ENCODE results near the gene PLEKHA8. TPM values are rescaled to one million over a fixed set of nuclear protein-coding genes. Genes with fewer than 3 reads are reported as not detected.

PLEKHA8 gene
- total and polyA plus RNA-seq, 2 of the 8 experiments (the other 6 are each of a cell fraction or from before 2014, with no cell fraction given), result 10.7 to 44.0 TPM

DNA sequence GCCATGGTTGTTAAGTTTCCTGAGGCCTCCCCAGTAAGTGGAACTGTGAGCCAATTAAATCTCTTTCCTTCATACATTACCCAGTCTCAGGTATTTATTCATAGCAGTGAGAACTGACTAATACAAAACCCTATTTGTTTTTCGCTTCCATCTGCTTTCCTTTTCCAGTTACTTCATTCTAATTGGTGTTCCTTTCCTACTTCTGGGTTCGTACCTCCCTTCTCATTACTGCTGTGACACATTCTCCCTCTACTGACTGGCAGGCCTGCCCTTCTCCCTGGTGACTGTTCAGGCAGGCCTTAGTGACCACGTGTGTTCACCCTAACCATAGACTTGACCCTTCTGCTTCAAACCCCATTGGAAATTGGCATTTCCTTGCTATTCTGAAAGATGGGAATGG is 144.2 kb downstream of the PLEKHA8 start:
- Histone ChIP-seq H2AFZ (ENCODE audit: low read length) (no peak overlapping the region), H3K4ac (replicated peaks; ENCODE audit: insufficient read length, low read depth, low read length) (no peak overlapping the region), H3K56ac (replicated peaks; ENCODE audit: insufficient read length, low read depth, low read length) (no peak overlapping the region), H2BK5ac (ENCODE audit: low read depth, low read length) (no peak overlapping the region), H3K79me2 (ENCODE audit: control insufficient read depth in 1 of 2, insufficient read depth in 2 of 2, low read length in 2 of 2) (no peaks in the 10 kb centered on the region), H3K79me1 (ENCODE audit: low read depth, low read length) (no peaks in the 10 kb centered on the region), H3K18ac (ENCODE audit: extremely low read depth, low read length) (no peak overlapping the region), H4K91ac (replicated peaks; ENCODE audit: insufficient read length, low read length) (no peak overlapping the region), H2BK12ac (ENCODE audit: low read depth, low read length) (peak overlapping the region; percentile 19; the same call in 1 of the 2 replicates), H3K14ac (ENCODE audit: insufficient read length) (no peak overlapping the region), H3K4me3 (ENCODE audit: extremely low read depth in 1 of 4, insufficient read depth in 2 of 4, low read depth in 3 of 4, low read length in 4 of 4) (no peak overlapping the region), H3K9me3 (ENCODE audit: insufficient read depth in 2 of 2, low read depth in 1 of 2, low read length in 1 of 2) (no peaks in the 10 kb centered on the region), H2BK20ac (ENCODE audit: low read length) (0 out of 2 replicates have a peak overlapping the region, but pooled peaks have one; percentile 22), H4K5ac (ENCODE audit: insufficient read length, low read depth, low read length) (no peak overlapping the region), H3K36me3 (ENCODE audit: control insufficient read depth in 2 of 4, insufficient read depth in 4 of 4, low read length in 3 of 4) (no peaks in the 10 kb centered on the region), H3K27ac (ENCODE audit: low read depth, low read length) (no peak overlapping the region), H3K4me2 (ENCODE audit: insufficient read depth in 1 of 2, low read depth in 2 of 2, low read length in 2 of 2) (no peak overlapping the region), H4K8ac (ENCODE audit: extremely low read depth, insufficient read depth, low read length) (no peak overlapping the region), H3K4me1 (replicated peaks in 1 of 4; ENCODE audit: control insufficient read depth in 3 of 4, insufficient read depth in 4 of 4, low read length in 3 of 4) (peaks cover 8 to 21% (median 19%) of the 10 kb centered on the region in 4 experiments), H2BK120ac (replicated peaks; ENCODE audit: low read depth, low read length) (no peak overlapping the region), H2AK5ac (ENCODE audit: low read depth, low read length) (no peak overlapping the region), H4K20me1 (replicated peaks in 1 of 2; ENCODE audit: control insufficient read depth in 1 of 2, insufficient read depth in 2 of 2, low read length in 2 of 2) (peaks cover 0 to 2% of the 10 kb centered on the region in 2 experiments), H3K23me2 (ENCODE audit: low read depth, low read length) (no peaks in the 10 kb centered on the region), H3K9ac (replicated peaks in 1 of 4; ENCODE audit: extremely low read depth in 1 of 4, low read depth in 3 of 4, low read length in 3 of 4) (no peak overlapping the region), H3K27me3 (replicated peaks in 1 of 4; ENCODE audit: control insufficient read depth in 3 of 4, extremely low read depth in 1 of 4, insufficient read depth in 3 of 4, low read length in 3 of 4) (peaks cover 0 to 11% (median 6%) of the 10 kb centered on the region in 4 experiments; a peak in 5 of 7 replicates), H3K23ac (ENCODE audit: insufficient read length) (no peak overlapping the region), H2BK15ac (ENCODE audit: low read length) (no peak overlapping the region; the same call in 1 of the 2 replicates)
- ChIA-PET CTCF (ENCODE audit: partially characterized antibody) (interaction anchor here (1.0 to 7.3 kb wide), 5 partner anchors 9 to 392 kb away, joined by 3 to 45 read pairs (median 4); no protein-coding TSS in a partner anchor), POLR2A (ENCODE audit: partially characterized antibody) (no interaction called here)
- DNase-seq (ENCODE audit: low read depth in 1 of 2, low spot score in 2 of 2) (no peak), FAIRE-seq (no peak)
- WGBS, 2 experiments (ENCODE audit: extremely low coverage in 1 of 2, insufficient coverage in 1 of 2, insufficient read length in 1 of 2, insufficient replicate concordance in 2 of 2, low coverage in 1 of 2, low lambda C conversion rate in 2 of 2, missing lambda C conversion rate in 1 of 2), result 82% methylated on average over 3 of the region's 3 CpGs; no CpG with 5 or more reads in 1 of the 2 experiments
- TF ChIP-seq ATF2 (IDR thresholded peaks at IDR 0.05; ENCODE audit: low read length), result no peak
- TF ChIP-seq CEBPB (IDR thresholded peaks at IDR 0.05; ENCODE audit: low read depth, low read length), result no peak
- no peak for TF ChIP-seq CREB1 (IDR thresholded peaks at IDR 0.05)
- TF ChIP-seq SIRT6 (IDR thresholded peaks at IDR 0.05; ENCODE audit: low read length), result no peak
- no peak for TF ChIP-seq ASH2L (IDR thresholded peaks at IDR 0.05; ENCODE audit: low read length)
